Mesothelial cell of epicardium (in vitro differentiated cells): ENCODE results near the gene PLSCR5. TPM values are rescaled to one million over a fixed set of nuclear protein-coding genes. Genes with fewer than 3 reads are reported as not detected.
A peak's percentile ranks its signal among the peaks of the same experiment; 100 is the strongest.

Source experiments
- DNase-seq, 2 experiments: peaks; one replicate each; pipeline ENCODE4 v3.0.0; 2021; ENCODE audit warnings: low spot score in 2 of 2; ENCODE audit not compliant: unreplicated experiment in 2 of 2
- H3K27ac Mint-ChIP-seq: 2 replicates; pipeline ENCODE4 v1.8.0; 2021; ENCODE audit warnings: mixed read lengths
- H3K27me3 Mint-ChIP-seq: 2 replicates; pipeline ENCODE4 v1.8.0; 2021; ENCODE audit warnings: low read depth, mixed read lengths
- H3K36me3 Mint-ChIP-seq: 2 replicates; pipeline ENCODE4 v1.8.0; 2021; ENCODE audit warnings: mixed read lengths
- H3K4me1 Mint-ChIP-seq: 2 replicates; pipeline ENCODE4 v1.8.0; 2021; ENCODE audit warnings: mixed read lengths
- H3K4me3 Mint-ChIP-seq: 2 replicates; pipeline ENCODE4 v1.8.0; 2021; ENCODE audit warnings: mild to moderate bottlenecking, moderate library complexity, mixed read lengths
- H3K9me3 Mint-ChIP-seq: 2 replicates; pipeline ENCODE4 v1.8.0; 2021; ENCODE audit warnings: mixed read lengths
- total RNA-seq: library from RNA; stranded (reverse); gene quantifications from 3 replicates; pipeline ENCODE4 v1.2.1, GENCODE V29; 2021
- TF ChIP-seq, protein P1 (sequence below): fragments of 200-600 bp; sonication (generic); IDR thresholded peaks from one replicate; pipeline ENCODE4 v1.5.0; 2021; ENCODE audit warnings: antibody characterized with exemption; ENCODE audit not compliant: unreplicated experiment

Gene PLSCR5
- total RNA-seq, 1 donor from 2014 or later: not detected

DNA sequence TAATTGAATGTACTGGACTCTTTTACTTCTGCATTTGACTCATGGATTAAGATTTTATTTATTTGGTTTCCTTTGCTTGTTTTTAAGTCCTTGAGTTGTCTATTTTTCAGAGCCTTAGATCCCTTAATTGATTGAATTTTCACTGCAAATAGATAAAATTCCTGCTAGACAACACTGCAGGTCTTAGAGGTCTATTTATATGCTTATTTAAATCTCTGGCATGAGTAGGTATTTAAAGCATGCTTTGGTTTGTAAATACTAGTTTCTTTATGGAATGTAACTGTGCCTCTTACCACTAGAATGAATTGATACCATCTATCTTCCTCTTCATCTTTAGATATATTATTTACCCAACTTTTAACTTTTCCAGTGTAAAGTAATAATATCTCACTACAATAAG, 20.0 kb downstream of the PLSCR5 start:
- DNase-seq: no peak
- Mint-ChIP-seq H3K27me3 (no peaks in the 10 kb centered on the region), H3K36me3 (peaks cover 8% of the 10 kb centered on the region), H3K9me3 (peaks cover 29% of the 10 kb centered on the region), H3K4me3 (no peak overlapping the region), H3K4me1 (peaks cover 13% of the 10 kb centered on the region), H3K27ac (no peak overlapping the region)
- TF ChIP-seq, protein P1, sequence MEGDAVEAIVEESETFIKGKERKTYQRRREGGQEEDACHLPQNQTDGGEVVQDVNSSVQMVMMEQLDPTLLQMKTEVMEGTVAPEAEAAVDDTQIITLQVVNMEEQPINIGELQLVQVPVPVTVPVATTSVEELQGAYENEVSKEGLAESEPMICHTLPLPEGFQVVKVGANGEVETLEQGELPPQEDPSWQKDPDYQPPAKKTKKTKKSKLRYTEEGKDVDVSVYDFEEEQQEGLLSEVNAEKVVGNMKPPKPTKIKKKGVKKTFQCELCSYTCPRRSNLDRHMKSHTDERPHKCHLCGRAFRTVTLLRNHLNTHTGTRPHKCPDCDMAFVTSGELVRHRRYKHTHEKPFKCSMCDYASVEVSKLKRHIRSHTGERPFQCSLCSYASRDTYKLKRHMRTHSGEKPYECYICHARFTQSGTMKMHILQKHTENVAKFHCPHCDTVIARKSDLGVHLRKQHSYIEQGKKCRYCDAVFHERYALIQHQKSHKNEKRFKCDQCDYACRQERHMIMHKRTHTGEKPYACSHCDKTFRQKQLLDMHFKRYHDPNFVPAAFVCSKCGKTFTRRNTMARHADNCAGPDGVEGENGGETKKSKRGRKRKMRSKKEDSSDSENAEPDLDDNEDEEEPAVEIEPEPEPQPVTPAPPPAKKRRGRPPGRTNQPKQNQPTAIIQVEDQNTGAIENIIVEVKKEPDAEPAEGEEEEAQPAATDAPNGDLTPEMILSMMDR: no peak

DNA sequence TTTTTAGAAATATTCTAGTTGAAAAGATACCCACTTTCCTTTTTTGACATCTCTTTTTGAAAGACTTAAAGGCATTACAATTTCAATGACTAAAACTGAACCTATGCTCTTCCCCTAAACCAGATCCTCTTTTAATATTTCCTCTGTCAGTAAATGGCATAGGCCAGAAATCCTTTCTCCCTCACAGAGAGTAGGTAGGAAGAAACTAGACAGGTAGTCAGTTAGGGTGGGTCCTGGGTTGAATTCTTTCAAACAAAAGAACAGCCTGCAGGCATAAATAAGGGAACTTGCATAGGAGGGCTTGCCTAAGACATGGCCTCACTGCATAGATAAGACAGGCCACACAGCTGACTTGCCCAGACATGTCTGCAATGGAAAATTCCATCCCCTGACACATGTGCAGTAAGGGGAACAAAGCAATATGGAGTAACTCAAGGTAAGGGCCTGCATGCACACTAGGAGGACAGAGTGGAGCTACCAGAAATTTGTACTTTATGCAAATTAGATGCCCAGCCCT, 23.1 kb downstream of the PLSCR5 start:
- Mint-ChIP-seq H3K27ac (peak overlapping the region; percentile 47), H3K27me3 (no peaks in the 10 kb centered on the region), H3K4me1 (peaks cover 13% of the 10 kb centered on the region), H3K36me3 (peaks cover 8% of the 10 kb centered on the region), H3K9me3 (peaks cover 29% of the 10 kb centered on the region), H3K4me3 (no peak overlapping the region)
- TF ChIP-seq, protein P1: no peak
- no peak for DNase-seq

DNA sequence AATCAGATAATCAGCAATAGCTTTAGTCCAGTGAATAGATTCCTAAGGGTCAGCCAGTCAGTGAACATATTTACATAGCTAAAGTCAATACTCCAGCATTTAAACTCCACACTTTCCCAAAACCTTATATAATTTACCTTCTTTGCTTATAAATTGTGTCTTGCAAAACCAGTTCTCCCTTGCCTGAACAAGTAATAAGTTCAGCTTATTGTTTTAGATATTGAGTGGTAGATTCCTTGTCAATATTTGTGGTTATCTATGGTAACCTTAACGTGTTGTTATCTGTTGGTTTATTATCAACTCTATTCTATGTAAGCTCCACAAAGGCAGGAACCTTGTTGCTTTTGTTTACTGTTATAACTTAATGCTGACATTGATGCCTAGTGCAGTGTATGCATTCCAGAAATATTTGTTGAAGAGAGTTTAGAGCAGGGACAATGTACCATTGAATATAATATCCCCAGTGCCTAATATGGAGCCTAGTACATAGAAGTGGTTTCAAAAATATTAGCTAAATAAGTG, 24.0 kb downstream of the PLSCR5 start:
- Mint-ChIP-seq H3K4me3 (no peak overlapping the region), H3K27me3 (no peaks in the 10 kb centered on the region), H3K9me3 (peaks cover 29% of the 10 kb centered on the region), H3K27ac (no peak overlapping the region), H3K36me3 (peaks cover 8% of the 10 kb centered on the region), H3K4me1 (peaks cover 13% of the 10 kb centered on the region)
- DNase-seq: no peak
- TF ChIP-seq, protein P1: no peak

DNA sequence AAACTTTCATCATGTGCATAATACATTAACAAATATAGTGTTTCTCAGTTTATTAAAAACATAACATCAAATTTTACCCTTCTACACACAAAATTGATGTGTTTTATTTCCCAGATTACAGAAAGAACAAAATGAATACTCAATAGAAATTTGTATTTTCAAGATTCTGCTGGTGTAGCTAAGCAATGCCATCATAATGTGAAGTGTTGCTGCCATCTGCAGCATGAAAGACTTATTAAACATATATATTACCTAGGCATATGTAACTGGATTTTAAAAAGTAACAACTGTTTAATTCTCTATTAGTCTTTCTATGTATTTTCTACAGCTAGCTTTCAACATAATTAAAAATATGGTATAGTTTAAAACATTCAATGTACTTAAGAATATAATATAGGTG, 27.5 kb downstream of the PLSCR5 start:
- peaks cover 18% of the 10 kb centered on the region for H3K9me3 Mint-ChIP-seq
- H3K27me3 Mint-ChIP-seq: no peaks in the 10 kb centered on the region
- H3K27ac Mint-ChIP-seq: no peak overlapping the region
- H3K36me3 Mint-ChIP-seq: peaks cover 4% of the 10 kb centered on the region
- DNase-seq: no peak
- peaks cover 7% of the 10 kb centered on the region for H3K4me1 Mint-ChIP-seq
- TF ChIP-seq, protein P1: peak; percentile 25
- no peak overlapping the region for H3K4me3 Mint-ChIP-seq

DNA sequence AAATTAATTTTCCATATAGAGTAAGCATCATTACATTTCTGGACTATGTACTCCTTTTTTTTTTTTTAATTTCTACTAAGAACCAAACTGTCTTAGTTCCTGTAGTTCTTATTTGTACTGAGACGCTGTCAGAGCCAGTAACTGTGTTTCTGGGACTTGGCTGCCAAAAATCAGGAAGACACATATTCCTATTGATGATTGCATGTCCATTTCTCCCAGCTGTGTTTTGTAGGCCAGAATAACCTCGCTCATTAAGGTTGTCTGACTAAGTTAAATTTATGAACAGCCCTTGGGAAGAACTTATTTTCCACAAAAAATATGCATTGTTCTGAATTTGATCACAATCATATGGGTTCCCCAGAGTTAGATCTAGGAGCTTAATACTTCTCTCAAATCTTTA, 29.5 kb downstream of the PLSCR5 start:
- Mint-ChIP-seq H3K4me3 (no peak overlapping the region), H3K36me3 (no peaks in the 10 kb centered on the region), H3K4me1 (peaks cover under 1% of the 10 kb centered on the region), H3K9me3 (peaks cover under 1% of the 10 kb centered on the region), H3K27ac (no peak overlapping the region), H3K27me3 (no peaks in the 10 kb centered on the region)
- TF ChIP-seq, protein P1: no peak
- no peak for DNase-seq

DNA sequence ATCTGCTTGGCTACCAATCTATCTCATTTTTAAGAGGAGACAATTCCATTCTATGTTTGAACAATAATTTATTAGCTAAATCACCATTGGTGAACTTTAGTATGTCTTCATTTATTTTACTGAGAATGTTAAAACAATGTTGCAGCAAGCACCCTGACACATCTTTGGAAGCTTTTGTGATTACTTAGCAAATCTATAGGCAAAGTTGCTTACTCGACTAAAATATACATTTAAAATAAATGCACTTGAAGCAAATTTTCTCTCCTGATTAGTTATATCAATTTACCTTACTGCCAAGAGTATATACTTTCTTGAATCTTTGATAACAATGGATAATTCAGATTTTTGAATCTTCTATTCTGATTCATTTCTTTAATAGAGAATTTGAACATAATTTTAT, 31.0 kb downstream of the PLSCR5 start:
- H3K27ac Mint-ChIP-seq: no peak overlapping the region
- no peak for DNase-seq
- TF ChIP-seq, protein P1: no peak
- H3K4me1 Mint-ChIP-seq: no peaks in the 10 kb centered on the region
- H3K36me3 Mint-ChIP-seq: no peaks in the 10 kb centered on the region
- H3K9me3 Mint-ChIP-seq: no peaks in the 10 kb centered on the region
- no peaks in the 10 kb centered on the region for H3K27me3 Mint-ChIP-seq
- H3K4me3 Mint-ChIP-seq: no peak overlapping the region
